ENCODE measurements around the gene NRF1.

NRF1 gene

DNA sequence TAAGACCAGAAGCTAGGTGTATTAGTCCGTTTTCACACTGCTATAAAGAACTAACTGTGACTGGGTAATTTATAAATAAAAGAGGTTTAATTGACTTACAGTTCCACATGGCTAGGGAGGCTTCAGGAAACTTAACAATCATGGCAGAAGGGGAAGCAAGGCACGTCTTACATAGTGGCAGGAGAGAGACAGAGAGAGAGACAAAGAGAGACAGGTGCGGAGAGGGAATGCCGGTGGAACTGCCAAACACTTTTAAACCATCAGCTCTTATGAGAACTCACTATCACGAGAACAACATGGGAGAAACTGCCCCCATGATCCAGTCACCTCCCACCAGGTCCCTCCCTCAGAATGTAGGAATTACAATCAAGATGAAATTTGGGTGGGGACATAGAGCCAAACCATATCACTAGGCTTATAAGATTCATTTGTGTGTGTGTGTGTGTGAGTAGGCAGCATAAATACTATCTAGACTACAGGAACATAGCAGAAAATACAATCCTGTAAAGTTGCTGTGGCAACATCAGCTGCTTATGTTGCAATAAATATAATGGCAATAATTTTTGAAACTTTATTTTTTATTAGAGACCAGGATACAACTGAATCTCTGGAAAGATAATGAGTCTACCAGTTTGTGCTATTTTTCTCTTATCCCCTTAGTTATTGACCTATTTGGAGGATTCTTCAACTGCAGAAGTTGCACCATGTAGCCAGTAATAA lies 77.1 kb downstream of the NRF1 start:
- TF ChIP-seq, protein P1, sequence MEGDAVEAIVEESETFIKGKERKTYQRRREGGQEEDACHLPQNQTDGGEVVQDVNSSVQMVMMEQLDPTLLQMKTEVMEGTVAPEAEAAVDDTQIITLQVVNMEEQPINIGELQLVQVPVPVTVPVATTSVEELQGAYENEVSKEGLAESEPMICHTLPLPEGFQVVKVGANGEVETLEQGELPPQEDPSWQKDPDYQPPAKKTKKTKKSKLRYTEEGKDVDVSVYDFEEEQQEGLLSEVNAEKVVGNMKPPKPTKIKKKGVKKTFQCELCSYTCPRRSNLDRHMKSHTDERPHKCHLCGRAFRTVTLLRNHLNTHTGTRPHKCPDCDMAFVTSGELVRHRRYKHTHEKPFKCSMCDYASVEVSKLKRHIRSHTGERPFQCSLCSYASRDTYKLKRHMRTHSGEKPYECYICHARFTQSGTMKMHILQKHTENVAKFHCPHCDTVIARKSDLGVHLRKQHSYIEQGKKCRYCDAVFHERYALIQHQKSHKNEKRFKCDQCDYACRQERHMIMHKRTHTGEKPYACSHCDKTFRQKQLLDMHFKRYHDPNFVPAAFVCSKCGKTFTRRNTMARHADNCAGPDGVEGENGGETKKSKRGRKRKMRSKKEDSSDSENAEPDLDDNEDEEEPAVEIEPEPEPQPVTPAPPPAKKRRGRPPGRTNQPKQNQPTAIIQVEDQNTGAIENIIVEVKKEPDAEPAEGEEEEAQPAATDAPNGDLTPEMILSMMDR (conservative IDR thresholded peaks at IDR 0.05; ENCODE audit: control insufficient read depth, insufficient read depth, low read depth, low read length): no peak
- no peak overlapping the region for H3K4me3 ChIP-seq (ENCODE audit: control insufficient read depth, low read depth, low read length)
- DNase-seq (ENCODE audit: low read depth): no peak

DNA sequence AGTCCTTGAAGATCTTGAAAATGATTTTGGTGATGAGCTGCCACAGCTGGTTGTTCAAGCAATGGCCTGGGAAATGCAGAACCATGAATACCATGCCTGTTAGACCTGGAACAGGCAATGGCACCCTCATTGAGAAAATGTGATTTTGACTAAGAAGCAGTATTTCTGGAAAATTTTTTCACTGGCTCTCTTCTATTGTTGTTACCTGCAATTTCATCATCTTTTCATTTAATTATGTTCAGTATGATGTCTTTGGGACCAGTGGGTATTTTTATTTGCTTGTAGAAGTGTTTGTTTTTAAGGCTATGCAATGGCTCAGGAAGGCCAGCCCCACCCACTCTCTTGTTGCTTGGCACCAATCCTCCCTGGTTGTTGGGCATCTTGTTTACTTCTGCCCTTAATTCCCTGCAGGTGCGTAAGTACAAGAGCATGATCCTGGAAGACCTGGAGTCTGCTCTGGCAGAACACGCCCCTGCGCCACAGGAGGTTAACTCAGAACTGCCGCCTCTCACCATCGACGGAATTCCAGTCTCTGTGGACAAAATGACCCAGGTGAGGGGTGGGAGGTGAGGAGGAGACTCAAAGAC lies 78.6 kb downstream of the NRF1 start:
- no peak for DNase-seq (ENCODE audit: low read depth)
- TF ChIP-seq, protein P1 (conservative IDR thresholded peaks at IDR 0.05; ENCODE audit: control insufficient read depth, insufficient read depth, low read depth, low read length): no peak
- H3K4me3 ChIP-seq (ENCODE audit: control insufficient read depth, low read depth, low read length): no peak overlapping the region

DNA sequence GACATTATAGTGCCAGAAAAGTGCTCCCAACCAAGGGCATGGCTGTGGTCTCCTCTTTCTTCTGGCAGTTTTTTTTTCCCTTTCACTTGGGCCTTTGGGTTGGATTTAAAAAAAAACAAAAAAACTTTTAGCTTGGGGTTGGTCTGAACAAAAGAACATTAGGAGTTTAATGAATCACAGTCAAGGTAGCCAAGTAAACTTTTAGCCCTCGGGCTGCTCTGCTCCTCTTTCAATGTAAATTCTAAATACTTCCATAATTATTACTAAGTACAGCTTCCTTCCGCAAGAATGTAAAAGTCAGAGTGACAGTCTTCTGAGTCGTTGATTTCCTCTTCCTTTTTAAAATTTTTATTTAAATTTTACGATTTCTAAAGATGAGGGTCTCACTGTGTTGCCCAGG lies 79.2 kb downstream of the NRF1 start:
- no peak for DNase-seq (ENCODE audit: low read depth)
- no peak overlapping the region for H3K4me3 ChIP-seq (ENCODE audit: control insufficient read depth, low read depth, low read length)
- TF ChIP-seq, protein P1 (conservative IDR thresholded peaks at IDR 0.05; ENCODE audit: control insufficient read depth, insufficient read depth, low read depth, low read length): no peak

DNA sequence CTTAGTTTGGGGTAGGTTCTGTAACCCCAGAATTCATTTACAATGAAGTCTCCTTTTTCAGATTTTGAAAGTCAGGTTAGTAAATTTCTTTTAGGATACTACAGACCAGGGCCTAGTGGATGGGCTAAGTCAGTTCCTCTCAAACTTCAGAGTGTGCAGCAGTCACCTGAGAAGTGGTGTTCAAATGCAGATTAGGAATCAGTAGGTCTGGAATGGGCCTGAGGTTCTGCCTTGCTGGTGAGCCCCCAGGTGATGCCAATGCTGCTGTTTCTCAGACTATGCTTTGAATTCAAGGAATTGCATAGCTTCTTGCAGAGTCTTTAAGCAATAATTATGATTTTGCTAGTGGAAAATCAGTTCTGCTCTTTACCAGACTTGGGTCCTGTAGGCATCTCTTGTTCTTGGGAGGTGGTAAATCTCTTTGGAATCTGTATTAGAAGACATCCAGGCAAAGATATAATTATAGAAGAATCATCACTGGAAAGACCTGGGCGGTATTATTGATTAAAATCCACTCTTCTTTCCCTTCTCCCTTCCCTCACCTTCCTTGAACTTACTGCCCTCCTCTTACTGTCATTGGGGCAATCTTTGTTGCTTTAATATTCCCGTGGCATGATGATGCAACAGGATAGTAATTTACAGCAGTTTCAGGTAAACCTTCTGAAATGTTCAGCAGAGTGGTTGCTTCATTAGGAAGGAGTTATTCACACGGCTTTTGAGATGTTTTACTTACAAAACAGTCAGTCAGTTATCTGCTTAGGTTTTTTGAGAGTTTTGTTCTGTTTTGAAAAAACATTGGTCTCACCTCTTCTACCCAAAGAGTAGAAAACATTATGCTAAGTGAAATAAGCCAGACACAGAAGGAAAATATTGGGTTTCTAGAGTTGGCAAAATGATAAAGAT lies 87.2 kb downstream of the NRF1 start:
- TF ChIP-seq, protein P1 (conservative IDR thresholded peaks at IDR 0.05; ENCODE audit: control insufficient read depth, insufficient read depth, low read depth, low read length): no peak
- no peak for DNase-seq (ENCODE audit: low read depth)
- no peak overlapping the region for H3K4me3 ChIP-seq (ENCODE audit: control insufficient read depth, low read depth, low read length)

DNA sequence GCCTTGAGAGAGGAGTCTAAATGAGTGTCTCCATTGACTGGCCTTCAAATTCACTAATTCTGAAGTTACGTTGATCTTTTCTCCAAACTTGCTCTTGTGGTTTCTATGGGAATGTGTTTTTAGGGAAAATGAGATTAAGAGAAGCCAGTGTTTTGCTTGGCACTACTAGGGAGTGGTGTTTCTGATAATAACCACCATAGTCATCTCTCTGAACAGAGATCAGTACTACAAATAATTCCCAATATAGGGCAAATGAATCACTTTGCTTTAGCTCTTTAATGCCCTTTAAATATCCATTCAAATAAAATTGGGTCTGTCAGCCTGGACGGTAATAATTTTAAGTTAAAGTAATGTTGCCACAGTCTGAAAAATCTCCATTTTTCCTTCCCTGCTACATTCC lies 90.8 kb downstream of the NRF1 start:
- TF ChIP-seq, protein P1 (conservative IDR thresholded peaks at IDR 0.05; ENCODE audit: control insufficient read depth, insufficient read depth, low read depth, low read length): no peak
- no peak overlapping the region for H3K4me3 ChIP-seq (ENCODE audit: control insufficient read depth, low read depth, low read length)
- no peak for DNase-seq (ENCODE audit: low read depth)

DNA sequence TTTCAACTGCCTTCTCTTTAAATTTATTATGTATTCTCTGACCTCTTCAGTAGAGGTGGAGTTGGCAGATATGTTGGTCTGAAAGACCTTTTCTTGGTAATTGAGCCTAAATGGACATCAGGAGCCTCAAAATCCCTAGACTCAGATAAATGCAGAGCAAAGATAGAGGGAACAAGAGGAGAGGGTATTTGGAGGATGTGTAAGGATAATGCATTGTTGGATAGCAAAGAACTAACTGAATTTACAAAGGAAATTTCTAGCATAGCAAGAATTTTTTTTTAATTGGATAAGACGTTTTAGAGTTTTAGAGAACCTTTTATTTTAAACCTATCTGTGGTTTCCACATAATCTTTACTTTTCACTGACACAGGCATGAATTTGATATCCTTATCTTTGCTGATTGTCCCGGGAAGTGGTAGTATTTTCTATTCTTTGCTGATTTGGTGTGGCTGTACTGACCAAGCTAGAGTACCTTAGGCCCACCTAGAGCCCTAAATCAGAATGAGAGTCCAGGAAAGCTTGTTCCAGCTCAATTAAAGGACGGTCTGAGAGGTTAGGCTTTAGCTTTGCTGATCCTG lies 91.3 kb downstream of the NRF1 start:
- TF ChIP-seq, protein P1 (conservative IDR thresholded peaks at IDR 0.05; ENCODE audit: control insufficient read depth, insufficient read depth, low read depth, low read length): no peak
- no peak for DNase-seq (ENCODE audit: low read depth)
- H3K4me3 ChIP-seq (ENCODE audit: control insufficient read depth, low read depth, low read length): no peak overlapping the region
